ENCODE measurements around the gene CRHR2.

CRHR2 gene

GRCh38 chr7:30613366-30614325, 68.6 kb downstream of the CRHR2 start:
- DNase-seq: no peak

GRCh38 chr7:30612658-30613265, 69.5 kb downstream of the CRHR2 start:
- DNase-seq: no peak

- no peak for DNase-seq
These were observed 76.4 kb downstream of the CRHR2 start for GRCh38 chr7:30605832-30606231.

- no peak for DNase-seq
These were observed 77.4 kb downstream of the CRHR2 start for GRCh38 chr7:30604901-30605300.

Measured in DMS153 (cell line).